ENCODE data around the gene PLCG1. TPM values are rescaled to one million over a fixed set of nuclear protein-coding genes. Genes with fewer than 3 reads are reported as not detected.

PLCG1 gene
- total and polyA plus RNA-seq, 7 donors = 16.0 to 43.1 (median 22.9) TPM

GRCh38 chr20:41134362-41135186, 2.8 kb upstream of the PLCG1 start:
- DNase-seq = no peak
- no peaks in the 10 kb centered on the region for H3K27me3 ChIP-seq (ENCODE audit: insufficient read depth in 3 of 3, low read length in 2 of 3)
- no peak for ATAC-seq
- H3K4me3 ChIP-seq = no peak overlapping the region
- TF ChIP-seq CTCF (IDR thresholded peaks at IDR 0.05) = no peak
- no peaks in the 10 kb centered on the region for H3K9me3 ChIP-seq
- peaks cover 26% of the 10 kb centered on the region for H3K4me1 ChIP-seq
- no peak overlapping the region for H3K27ac ChIP-seq
- intact Hi-C loops (cut with DNase I) = loop anchor here in 1 of 2 donors (2.0 kb wide), 1 partner anchor 206 kb away; the partner anchor contains the start of gene LPIN3
- H3K36me3 ChIP-seq (ENCODE audit: insufficient read depth in 1 of 2, low read depth in 1 of 2) = no peaks in the 10 kb centered on the region
- WGBS, 3 donors = 85 to 89% (median 87%) methylated on average over 9 of the region's 9 CpGs

GRCh38 chr20:41135187-41135887, 2.0 kb upstream of the PLCG1 start:
- H3K27ac ChIP-seq = no peak overlapping the region
- H3K36me3 ChIP-seq (ENCODE audit: insufficient read depth in 1 of 2, low read depth in 1 of 2) = no peaks in the 10 kb centered on the region
- 47 to 64% (median 53%) methylated on average over 13 of the region's 13 CpGs for WGBS, 3 donors
- ATAC-seq = peak in 1 of 4 donors; percentile 30
- H3K4me1 ChIP-seq = peaks cover 34% of the 10 kb centered on the region
- H3K4me3 ChIP-seq = no peak overlapping the region
- H3K9me3 ChIP-seq = no peaks in the 10 kb centered on the region
- intact Hi-C loops (cut with DNase I) = loop anchor here in 1 of 2 donors (2.0 kb wide), 1 partner anchor 205 kb away; the partner anchor contains the start of gene LPIN3
- TF ChIP-seq CTCF (IDR thresholded peaks at IDR 0.05) = peak; percentile 75
- no peaks in the 10 kb centered on the region for H3K27me3 ChIP-seq (ENCODE audit: insufficient read depth in 3 of 3, low read length in 2 of 3)
- no peak for DNase-seq

GRCh38 chr20:41135888-41136679, 1.3 kb upstream of the PLCG1 start:
- DNase-seq = no peak

More at GRCh38 chr20:41135888-41136679, 1.3 kb upstream of the PLCG1 start:
- 38 to 40% (median 40%) methylated on average over 23 of the region's 23 CpGs for WGBS, 3 donors
- Histone ChIP-seq H3K36me3 (ENCODE audit: insufficient read depth in 1 of 2, low read depth in 1 of 2) (no peaks in the 10 kb centered on the region), H3K4me3 (peak overlapping the region; percentile 75), H3K27me3 (ENCODE audit: insufficient read depth in 3 of 3, low read length in 2 of 3) (no peaks in the 10 kb centered on the region), H3K27ac (peak overlapping the region; percentile 86), H3K9me3 (no peaks in the 10 kb centered on the region), H3K4me1 (peaks cover 42% of the 10 kb centered on the region)
- no peak for TF ChIP-seq CTCF (IDR thresholded peaks at IDR 0.05)
- intact Hi-C loops (cut with DNase I) = loop anchor here in 1 of 2 donors (2.0 kb wide), 1 partner anchor 205 kb away; the partner anchor contains the start of gene LPIN3
- ATAC-seq = peak in 1 of 4 donors; percentile 0
